HCT116 (cell line): Measurements from ENCODE around the gene PTPN7.

ENCODE experiments used
- CEBPB ChIP-seq: IDR thresholded peaks from 2 replicates; pipeline ENCODE4 v1.6.1; 2012; ENCODE audit warnings: low read depth
- CTCF ChIP-seq, 3 experiments: fragments of 200-600 bp in 1 of 3; sonication (generic) in 1 of 3; IDR thresholded peaks in 2 of 3; conservative IDR thresholded peaks in 1 of 3; 2 replicates each; pipeline ENCODE4 v1.5.1; 2012 to 2017; ENCODE audit warnings: low read depth in 2 of 3, low read length in 2 of 3, antibody characterized with exemption in 1 of 3, borderline replicate concordance in 1 of 3, control low read depth in 1 of 3, mild to moderate bottlenecking in 1 of 3, mixed read lengths in 1 of 3, mixed run types in 1 of 3, moderate library complexity in 1 of 3; ENCODE audit not compliant: insufficient read depth in 1 of 3
- FOSL1 ChIP-seq: IDR thresholded peaks from 2 replicates; pipeline ENCODE4 v1.6.1; 2012; ENCODE audit warnings: low read depth
- MAX ChIP-seq: IDR thresholded peaks from 2 replicates; pipeline ENCODE4 v1.6.1; 2012
- RAD21 ChIP-seq: IDR thresholded peaks from 2 replicates; pipeline ENCODE4 v1.6.1; 2012; ENCODE audit warnings: low read depth, mild to moderate bottlenecking
- REST ChIP-seq: IDR thresholded peaks from 2 replicates; pipeline ENCODE4 v1.6.1; 2012; ENCODE audit warnings: low read depth
- TCF7L2 ChIP-seq: IDR thresholded peaks from 2 replicates; pipeline ENCODE4 v1.7.0; 2011; ENCODE audit warnings: borderline replicate concordance, inconsistent platforms; ENCODE audit not compliant: insufficient read depth, insufficient read length; ENCODE audit errors: extremely low read depth
- ZBTB33 ChIP-seq: IDR thresholded peaks from 2 replicates; pipeline ENCODE4 v1.6.1; 2011; ENCODE audit warnings: mild to moderate bottlenecking, low read length, moderate library complexity; ENCODE audit not compliant: insufficient replicate concordance; ENCODE audit errors: extremely low read depth
- ZFX ChIP-seq: fragments of 450-650 bp; IDR thresholded peaks from 2 replicates; pipeline ENCODE4 v1.6.1; 2017

- no peak for TF ChIP-seq CTCF (IDR thresholded peaks at IDR 0.05 in 2 of 3, conservative IDR thresholded peaks at IDR 0.05 in 1 of 3; ENCODE audit: borderline replicate concordance in 1 of 3, insufficient read depth in 1 of 3, low read depth in 2 of 3, low read length in 2 of 3)
- no peak for TF ChIP-seq MAX
- no peak for TF ChIP-seq RAD21
- TF ChIP-seq TCF7L2 = no peak
- TF ChIP-seq FOSL1 = no peak
- TF ChIP-seq CEBPB = no peak
- TF ChIP-seq ZFX = no peak
- no peak for TF ChIP-seq REST
- TF ChIP-seq ZBTB33 = no peak
Observed at GRCh38 chr1:202116287-202116686, 44.1 kb downstream of the PTPN7 start.
